HepG2 (cell line): ENCODE data around the gene SLC6A7. TPM values are rescaled to one million over a fixed set of nuclear protein-coding genes. Genes with fewer than 3 reads are reported as not detected.

Experiments used
- ATAC-seq: fragments of 200-7000 bp; cut with Tn5 transposase; 3 replicates; pipeline ENCODE4 v1.9.1; 2020; ENCODE audit warnings: mild to moderate bottlenecking, moderate library complexity
- BruUV-seq: library from RNA; stranded (reverse); fragments of 400-500 nt; replicated peaks from 2 replicates; lab custom pipeline; 2021; lab: Mats Ljungman, UMichigan
- CTCF ChIA-PET: fragments of 300-600 bp; formaldehyde crosslinking; extraction: SDS; loops from one replicate; lab custom pipeline; 2021; ENCODE audit warnings: low total read pairs, inconsistent platforms, low intra/inter-chr PET ratio; lab: Yijun Ruan, JAX
- POLR2A ChIA-PET: fragments of 350-600 bp; sonication (Branson Sonifier 250); formaldehyde crosslinking; loops from one replicate; lab custom pipeline; 2020; ENCODE audit warnings: antibody characterized with exemption, inconsistent platforms; lab: Yijun Ruan, JAX
- DNase-seq: peaks from one replicate; pipeline ENCODE4 v3.0.0-alpha.2; 2015; ENCODE audit warnings: low spot score
- FAIRE-seq: peaks from 3 replicates; lab custom pipeline; 2011; peaks lifted over from hg19 to GRCh38; lab: Jason Lieb, UNC
- H2AFZ ChIP-seq: one replicate; pipeline ENCODE4 v1.6.1; 2011; ENCODE audit warnings: low read length, inconsistent platforms
- H3K27ac ChIP-seq: fragments of 300-600 bp; 3 replicates; pipeline ENCODE4 v1.8.0; 2011; ENCODE audit warnings: mixed run types, mild to moderate bottlenecking, mixed read lengths, low read length, inconsistent platforms; ENCODE audit not compliant: insufficient read depth; ENCODE audit errors: extremely low read length
- H3K27me3 ChIP-seq, 2 experiments: fragments of 200-600 bp in 1 of 2; 2 replicates in 1 of 2; 3 replicates in 1 of 2; pipeline versions ENCODE4 v1.6.0 to v1.8.0; 2011; ENCODE audit warnings: low read length in 2 of 2, mild to moderate bottlenecking in 2 of 2, moderate library complexity in 2 of 2, inconsistent platforms in 1 of 2; ENCODE audit not compliant: insufficient read depth in 2 of 2, control insufficient read depth in 1 of 2
- H3K36me3 ChIP-seq, 2 experiments: fragments of 200-600 bp in 1 of 2; replicated peaks in 1 of 2; 2 replicates in 1 of 2; 3 replicates in 1 of 2; pipeline versions ENCODE4 v1.5.1 to v1.8.0; 2011; ENCODE audit warnings: low read length in 2 of 2, inconsistent platforms in 1 of 2; ENCODE audit not compliant: insufficient read depth in 2 of 2, control insufficient read depth in 1 of 2
- H3K4me1 ChIP-seq: 2 replicates; pipeline ENCODE4 v1.5.1; 2012; ENCODE audit warnings: low read length, inconsistent platforms; ENCODE audit not compliant: insufficient read depth
- H3K4me2 ChIP-seq: 2 replicates; pipeline ENCODE4 v1.6.0; 2011; ENCODE audit warnings: low read depth, low read length, inconsistent platforms
- H3K4me3 ChIP-seq, 3 experiments: fragments of 200-600 bp in 1 of 3; sonication (generic), shearing (Covaris generic) in 1 of 3; replicated peaks in 1 of 3; 2 replicates each; pipeline ENCODE4 v1.5.1; 2011 to 2016; ENCODE audit warnings: low read length in 3 of 3, inconsistent platforms in 2 of 3, low read depth in 2 of 3, mild to moderate bottlenecking in 2 of 3, control low read depth in 1 of 3, mixed read lengths in 1 of 3; ENCODE audit not compliant: insufficient read depth in 1 of 3
- H3K79me2 ChIP-seq: one replicate; pipeline ENCODE4 v1.6.1; 2011; ENCODE audit warnings: low read length, inconsistent platforms; ENCODE audit not compliant: insufficient read depth
- H3K9ac ChIP-seq: 2 replicates; pipeline ENCODE4 v1.6.0; 2011; ENCODE audit warnings: mild to moderate bottlenecking, low read depth, low read length, inconsistent platforms; ENCODE audit not compliant: insufficient read depth
- H3K9me3 ChIP-seq: 2 replicates; pipeline ENCODE4 v1.5.1; 2012; ENCODE audit warnings: mild to moderate bottlenecking, low read length
- H4K20me1 ChIP-seq: 2 replicates; pipeline ENCODE4 v1.6.0; 2011; ENCODE audit warnings: inconsistent platforms, mild to moderate bottlenecking, low read length, moderate library complexity; ENCODE audit not compliant: insufficient read depth
- BRD4 ChIP-seq: sonication (generic); formaldehyde crosslinking; IDR thresholded peaks from 2 replicates; pipeline ENCODE4 v1.4.0; 2020; ENCODE audit warnings: missing genetic modification reagents
- GFI1 ChIP-seq: sonication (generic); formaldehyde crosslinking; IDR thresholded peaks from 2 replicates; pipeline ENCODE4 v1.5.0; 2020; ENCODE audit warnings: missing genetic modification reagents, mild to moderate bottlenecking, borderline replicate concordance
- GPN1 ChIP-seq: sonication (generic); formaldehyde crosslinking; IDR thresholded peaks from 2 replicates; pipeline ENCODE4 v1.5.1; 2020; ENCODE audit warnings: missing genetic modification reagents, borderline replicate concordance
- HOXA3 ChIP-seq: sonication (generic); formaldehyde crosslinking; IDR thresholded peaks from 2 replicates; pipeline ENCODE4 v1.5.0; 2020; ENCODE audit warnings: missing genetic modification reagents
- MAFK ChIP-seq, 2 experiments: IDR thresholded peaks in 1 of 2; conservative IDR thresholded peaks in 1 of 2; 2 replicates each; pipeline ENCODE4 v1.6.1; 2011; ENCODE audit warnings: improper control_type of control experiment in 2 of 2, low read length in 2 of 2
- PHF21A ChIP-seq: sonication (generic); formaldehyde crosslinking; IDR thresholded peaks from 2 replicates; pipeline ENCODE4 v1.5.0; 2020; ENCODE audit warnings: mild to moderate bottlenecking, missing genetic modification reagents
- SIN3B ChIP-seq: fragments of 150-350 bp; IDR thresholded peaks from 2 replicates; pipeline ENCODE4 v1.6.1; 2014; ENCODE audit warnings: low read length
- ZFY ChIP-seq: sonication (generic); formaldehyde crosslinking; IDR thresholded peaks from 2 replicates; pipeline ENCODE4 v1.4.0; 2020; ENCODE audit warnings: missing genetic modification reagents
- ZNF484 ChIP-seq: sonication (generic); formaldehyde crosslinking; IDR thresholded peaks from 2 replicates; pipeline ENCODE4 v1.5.1; 2020; ENCODE audit warnings: mild to moderate bottlenecking, low read depth, missing genetic modification reagents, borderline replicate concordance
- ZNF644 ChIP-seq: IDR thresholded peaks from 2 replicates; pipeline ENCODE4 v1.6.1; 2016; ENCODE audit warnings: low read depth
- ZNF776 ChIP-seq: sonication (generic); formaldehyde crosslinking; IDR thresholded peaks from 2 replicates; pipeline ENCODE4 v1.4.0; 2020; ENCODE audit warnings: mild to moderate bottlenecking, missing genetic modification reagents
- WGBS: methylation state at CpG from one replicate; pipeline ENCODE4 v1.1.6; 2017; ENCODE audit warnings: low lambda C conversion rate; 5-methylcytosine and 5-hydroxymethylcytosine counted together
- in situ Hi-C: cut with HindIII; loops from 2 replicates; pipeline ENCODE4 v1.10.0; 2017; ENCODE audit warnings: low pct_unique_long_range_greater_than_20kb; ENCODE audit not compliant: extremely low pct_ligation_motif_present
- intact Hi-C: fragments of 100-400 bp; cut with micrococcal nuclease; formaldehyde crosslinking; loops from one replicate; pipeline ENCODE4 v1.10.0; 2022; ENCODE audit not compliant: unreplicated experiment
- polyA plus RNA-seq, 8 experiments: library from polyadenylated mRNA; depleted of rRNA in 3 of 8; stranded (reverse) in 7 of 8; unstranded in 1 of 8; fragments of >200 nt; fragmentation: Illumina TruSeq in 4 of 8; extraction: Trizol in 4 of 8; gene quantifications; 2 replicates each; pipeline versions ENCODE4 v1.2.1 to v1.2.3, GENCODE V29; 2011 to 2016; ENCODE audit warnings: low read depth in 4 of 8, missing spikeins in 1 of 8, mixed read lengths in 1 of 8; ENCODE audit not compliant: insufficient read depth in 1 of 8
- total RNA-seq, 5 experiments: library from RNA; depleted of rRNA; stranded (reverse); fragments of >200 nt; fragmentation: Illumina TruSeq; extraction: Trizol; gene quantifications; 2 replicates each; pipeline ENCODE4 v1.2.3, GENCODE V29; 2016; ENCODE audit warnings: low read depth in 1 of 5
- TF ChIP-seq, protein P1 (sequence below): sonication (generic); formaldehyde crosslinking; IDR thresholded peaks from 2 replicates; pipeline ENCODE4 v1.4.0; 2020; ENCODE audit warnings: missing genetic modification reagents
- TF ChIP-seq, protein P2 (sequence below): sonication (generic); formaldehyde crosslinking; IDR thresholded peaks from 2 replicates; pipeline ENCODE4 v1.5.0; 2020; ENCODE audit warnings: mild to moderate bottlenecking, missing genetic modification reagents, borderline replicate concordance

SLC6A7 gene
- total and polyA plus RNA-seq, 2 of the 13 experiments (the other 11 are each of a cell fraction or from before 2014, with no cell fraction given), result not detected

DNA sequence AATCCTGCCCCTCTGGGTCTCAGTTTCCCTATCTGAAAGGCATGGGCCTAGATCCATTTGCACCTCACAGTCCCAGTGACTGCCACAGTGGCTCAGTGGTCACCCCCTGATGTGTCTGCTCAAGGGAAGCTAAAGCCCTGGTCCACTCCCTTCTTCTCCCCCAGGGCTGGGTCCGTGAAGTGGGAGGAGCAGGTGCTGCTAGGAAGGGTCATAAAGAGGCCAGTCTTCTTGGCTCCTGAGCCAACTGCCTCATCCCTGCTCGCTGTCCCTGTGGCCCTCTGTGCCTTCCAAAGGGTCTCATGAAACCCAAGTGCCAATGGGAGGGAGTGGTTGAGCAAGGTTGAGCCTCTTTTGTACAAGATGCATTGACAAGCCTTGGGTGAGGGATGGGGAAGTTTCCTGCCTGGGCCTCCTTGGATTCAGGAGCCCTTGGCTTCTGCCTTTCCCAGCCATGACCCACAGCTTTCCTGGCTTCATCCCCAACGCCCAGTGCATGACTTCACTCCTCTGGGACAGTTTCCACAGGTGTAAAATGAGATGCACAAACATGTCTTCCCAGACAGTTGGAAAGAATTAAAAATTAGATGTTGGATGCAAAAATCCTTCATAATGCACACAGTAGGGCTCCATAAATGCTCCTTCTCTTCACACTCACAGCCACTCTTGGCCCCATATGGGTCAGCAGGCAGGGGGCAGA lies 1.6 kb upstream of the SLC6A7 start (continued):
- TF ChIP-seq, protein P1, sequence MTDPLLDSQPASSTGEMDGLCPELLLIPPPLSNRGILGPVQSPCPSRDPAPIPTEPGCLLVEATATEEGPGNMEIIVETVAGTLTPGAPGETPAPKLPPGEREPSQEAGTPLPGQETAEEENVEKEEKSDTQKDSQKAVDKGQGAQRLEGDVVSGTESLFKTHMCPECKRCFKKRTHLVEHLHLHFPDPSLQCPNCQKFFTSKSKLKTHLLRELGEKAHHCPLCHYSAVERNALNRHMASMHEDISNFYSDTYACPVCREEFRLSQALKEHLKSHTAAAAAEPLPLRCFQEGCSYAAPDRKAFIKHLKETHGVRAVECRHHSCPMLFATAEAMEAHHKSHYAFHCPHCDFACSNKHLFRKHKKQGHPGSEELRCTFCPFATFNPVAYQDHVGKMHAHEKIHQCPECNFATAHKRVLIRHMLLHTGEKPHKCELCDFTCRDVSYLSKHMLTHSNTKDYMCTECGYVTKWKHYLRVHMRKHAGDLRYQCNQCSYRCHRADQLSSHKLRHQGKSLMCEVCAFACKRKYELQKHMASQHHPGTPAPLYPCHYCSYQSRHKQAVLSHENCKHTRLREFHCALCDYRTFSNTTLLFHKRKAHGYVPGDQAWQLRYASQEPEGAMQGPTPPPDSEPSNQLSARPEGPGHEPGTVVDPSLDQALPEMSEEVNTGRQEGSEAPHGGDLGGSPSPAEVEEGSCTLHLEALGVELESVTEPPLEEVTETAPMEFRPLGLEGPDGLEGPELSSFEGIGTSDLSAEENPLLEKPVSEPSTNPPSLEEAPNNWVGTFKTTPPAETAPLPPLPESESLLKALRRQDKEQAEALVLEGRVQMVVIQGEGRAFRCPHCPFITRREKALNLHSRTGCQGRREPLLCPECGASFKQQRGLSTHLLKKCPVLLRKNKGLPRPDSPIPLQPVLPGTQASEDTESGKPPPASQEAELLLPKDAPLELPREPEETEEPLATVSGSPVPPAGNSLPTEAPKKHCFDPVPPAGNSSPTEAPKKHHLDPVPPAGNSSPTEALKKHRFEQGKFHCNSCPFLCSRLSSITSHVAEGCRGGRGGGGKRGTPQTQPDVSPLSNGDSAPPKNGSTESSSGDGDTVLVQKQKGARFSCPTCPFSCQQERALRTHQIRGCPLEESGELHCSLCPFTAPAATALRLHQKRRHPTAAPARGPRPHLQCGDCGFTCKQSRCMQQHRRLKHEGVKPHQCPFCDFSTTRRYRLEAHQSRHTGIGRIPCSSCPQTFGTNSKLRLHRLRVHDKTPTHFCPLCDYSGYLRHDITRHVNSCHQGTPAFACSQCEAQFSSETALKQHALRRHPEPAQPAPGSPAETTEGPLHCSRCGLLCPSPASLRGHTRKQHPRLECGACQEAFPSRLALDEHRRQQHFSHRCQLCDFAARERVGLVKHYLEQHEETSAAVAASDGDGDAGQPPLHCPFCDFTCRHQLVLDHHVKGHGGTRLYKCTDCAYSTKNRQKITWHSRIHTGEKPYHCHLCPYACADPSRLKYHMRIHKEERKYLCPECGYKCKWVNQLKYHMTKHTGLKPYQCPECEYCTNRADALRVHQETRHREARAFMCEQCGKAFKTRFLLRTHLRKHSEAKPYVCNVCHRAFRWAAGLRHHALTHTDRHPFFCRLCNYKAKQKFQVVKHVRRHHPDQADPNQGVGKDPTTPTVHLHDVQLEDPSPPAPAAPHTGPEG (CRISPR knock-in tag), result no peak
- TF ChIP-seq GPN1 (CRISPR knock-in tag) (no peak), MAFK (conservative IDR thresholded peaks at IDR 0.05 in 1 of 2, IDR thresholded peaks at IDR 0.05 in 1 of 2; ENCODE audit: low read length in 2 of 2) (no peak), BRD4 (CRISPR knock-in tag) (no peak), HOXA3 (CRISPR knock-in tag) (no peak)

DNA sequence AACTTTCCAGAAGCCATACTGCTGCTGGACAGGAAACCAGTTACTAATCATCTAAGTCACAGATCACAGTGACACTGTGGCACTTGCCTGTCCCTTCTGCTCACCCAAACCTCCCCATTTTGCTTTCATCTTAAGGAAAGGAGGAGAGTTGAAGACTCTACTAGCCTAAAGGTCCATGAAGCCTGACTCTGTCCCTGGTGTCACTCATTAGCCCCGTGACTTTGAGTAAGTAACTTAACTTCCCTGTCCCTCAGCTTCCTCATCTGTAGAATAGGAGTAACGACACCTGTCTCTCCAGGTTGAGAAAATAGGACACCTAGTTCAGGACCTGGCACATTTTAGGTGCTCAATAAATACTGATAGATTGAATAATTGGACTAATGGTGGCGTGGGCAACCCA lies 536 bp upstream of the SLC6A7 start:
- no peaks in the 10 kb centered on the region for H3K79me2 ChIP-seq
- no peaks in the 10 kb centered on the region for H3K9me3 ChIP-seq
- no peak for FAIRE-seq
- ChIA-PET CTCF (no interaction called here), POLR2A (no interaction called here)
- no peak overlapping the region for H3K9ac ChIP-seq
- H2AFZ ChIP-seq, result no peak overlapping the region
- H3K4me2 ChIP-seq, result no peak overlapping the region
- in situ Hi-C loops (no loop called here), intact Hi-C loops (no loop called here)
- no peaks in the 10 kb centered on the region for H3K36me3 ChIP-seq
- no TSS peak for BruUV-seq
- no peak for ATAC-seq
- 43% methylated on average over 3 of the region's 3 CpGs for WGBS
- H3K4me3 ChIP-seq, result no peak overlapping the region
- peaks cover 0 to 25% of the 10 kb centered on the region in 2 experiments for H3K27me3 ChIP-seq
- peaks cover 28% of the 10 kb centered on the region for H3K4me1 ChIP-seq
- H3K27ac ChIP-seq, result no peak overlapping the region
- H4K20me1 ChIP-seq, result no peaks in the 10 kb centered on the region
- no peak for DNase-seq
- no peak for TF ChIP-seq ZNF484 (CRISPR knock-in tag)
- no peak for TF ChIP-seq SIN3B
- no peak for TF ChIP-seq ZNF644
- TF ChIP-seq ZNF776, result no peak
- no peak for TF ChIP-seq ZFY (CRISPR knock-in tag)
- no peak for TF ChIP-seq GFI1 (CRISPR knock-in tag)
- TF ChIP-seq PHF21A, result no peak
- TF ChIP-seq, protein P2, sequence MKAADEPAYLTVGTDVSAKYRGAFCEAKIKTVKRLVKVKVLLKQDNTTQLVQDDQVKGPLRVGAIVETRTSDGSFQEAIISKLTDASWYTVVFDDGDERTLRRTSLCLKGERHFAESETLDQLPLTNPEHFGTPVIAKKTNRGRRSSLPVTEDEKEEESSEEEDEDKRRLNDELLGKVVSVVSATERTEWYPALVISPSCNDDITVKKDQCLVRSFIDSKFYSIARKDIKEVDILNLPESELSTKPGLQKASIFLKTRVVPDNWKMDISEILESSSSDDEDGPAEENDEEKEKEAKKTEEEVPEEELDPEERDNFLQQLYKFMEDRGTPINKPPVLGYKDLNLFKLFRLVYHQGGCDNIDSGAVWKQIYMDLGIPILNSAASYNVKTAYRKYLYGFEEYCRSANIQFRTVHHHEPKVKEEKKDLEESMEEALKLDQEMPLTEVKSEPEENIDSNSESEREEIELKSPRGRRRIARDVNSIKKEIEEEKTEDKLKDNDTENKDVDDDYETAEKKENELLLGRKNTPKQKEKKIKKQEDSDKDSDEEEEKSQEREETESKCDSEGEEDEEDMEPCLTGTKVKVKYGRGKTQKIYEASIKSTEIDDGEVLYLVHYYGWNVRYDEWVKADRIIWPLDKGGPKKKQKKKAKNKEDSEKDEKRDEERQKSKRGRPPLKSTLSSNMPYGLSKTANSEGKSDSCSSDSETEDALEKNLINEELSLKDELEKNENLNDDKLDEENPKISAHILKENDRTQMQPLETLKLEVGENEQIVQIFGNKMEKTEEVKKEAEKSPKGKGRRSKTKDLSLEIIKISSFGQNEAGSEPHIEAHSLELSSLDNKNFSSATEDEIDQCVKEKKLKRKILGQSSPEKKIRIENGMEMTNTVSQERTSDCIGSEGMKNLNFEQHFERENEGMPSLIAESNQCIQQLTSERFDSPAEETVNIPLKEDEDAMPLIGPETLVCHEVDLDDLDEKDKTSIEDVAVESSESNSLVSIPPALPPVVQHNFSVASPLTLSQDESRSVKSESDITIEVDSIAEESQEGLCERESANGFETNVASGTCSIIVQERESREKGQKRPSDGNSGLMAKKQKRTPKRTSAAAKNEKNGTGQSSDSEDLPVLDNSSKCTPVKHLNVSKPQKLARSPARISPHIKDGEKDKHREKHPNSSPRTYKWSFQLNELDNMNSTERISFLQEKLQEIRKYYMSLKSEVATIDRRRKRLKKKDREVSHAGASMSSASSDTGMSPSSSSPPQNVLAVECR, result no peak
